ENCODE measurements around the gene LAMB4. TPM values are rescaled to one million over a fixed set of nuclear protein-coding genes. Genes with fewer than 3 reads are reported as not detected.

Gene LAMB4
- total and polyA plus RNA-seq, 2 donors from 2014 or later: 1.2 to 5.4 TPM

- no peaks in the 10 kb centered on the region for H3K9me3 ChIP-seq (ENCODE audit: control insufficient read depth in 2 of 3, insufficient read depth in 1 of 3, low read length in 3 of 3)
- no peaks in the 10 kb centered on the region for H3K36me3 ChIP-seq (ENCODE audit: control insufficient read depth in 2 of 3, insufficient read depth in 3 of 3, low read length in 3 of 3)
- TF ChIP-seq, protein P1, sequence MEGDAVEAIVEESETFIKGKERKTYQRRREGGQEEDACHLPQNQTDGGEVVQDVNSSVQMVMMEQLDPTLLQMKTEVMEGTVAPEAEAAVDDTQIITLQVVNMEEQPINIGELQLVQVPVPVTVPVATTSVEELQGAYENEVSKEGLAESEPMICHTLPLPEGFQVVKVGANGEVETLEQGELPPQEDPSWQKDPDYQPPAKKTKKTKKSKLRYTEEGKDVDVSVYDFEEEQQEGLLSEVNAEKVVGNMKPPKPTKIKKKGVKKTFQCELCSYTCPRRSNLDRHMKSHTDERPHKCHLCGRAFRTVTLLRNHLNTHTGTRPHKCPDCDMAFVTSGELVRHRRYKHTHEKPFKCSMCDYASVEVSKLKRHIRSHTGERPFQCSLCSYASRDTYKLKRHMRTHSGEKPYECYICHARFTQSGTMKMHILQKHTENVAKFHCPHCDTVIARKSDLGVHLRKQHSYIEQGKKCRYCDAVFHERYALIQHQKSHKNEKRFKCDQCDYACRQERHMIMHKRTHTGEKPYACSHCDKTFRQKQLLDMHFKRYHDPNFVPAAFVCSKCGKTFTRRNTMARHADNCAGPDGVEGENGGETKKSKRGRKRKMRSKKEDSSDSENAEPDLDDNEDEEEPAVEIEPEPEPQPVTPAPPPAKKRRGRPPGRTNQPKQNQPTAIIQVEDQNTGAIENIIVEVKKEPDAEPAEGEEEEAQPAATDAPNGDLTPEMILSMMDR (IDR thresholded peaks at IDR 0.05; ENCODE audit: borderline replicate concordance, extremely low read depth, insufficient read depth): no peak
- DNase-seq (no peak), FAIRE-seq (no peak)
- no peak overlapping the region for H3K4me3 ChIP-seq (ENCODE audit: low read length in 3 of 3)
- H3K27me3 ChIP-seq (ENCODE audit: control insufficient read depth, insufficient read depth, low read length): no peaks in the 10 kb centered on the region
- H3K27ac ChIP-seq (ENCODE audit: low read depth in 2 of 2, low read length in 2 of 2): no peak overlapping the region
- no peak overlapping the region for H3K9ac ChIP-seq (ENCODE audit: low read length in 3 of 3)
- no peaks in the 10 kb centered on the region for H3K4me1 ChIP-seq (ENCODE audit: control insufficient read depth in 2 of 3, insufficient read depth in 2 of 3, low read depth in 1 of 3, low read length in 3 of 3)
- intact Hi-C loops (cut with DNase I): no loop called here
Observed at GRCh38 chr7:108136191-108136688, 6.1 kb upstream of the LAMB4 start.

- intact Hi-C loops (cut with DNase I): no loop called here
- H3K9me3 ChIP-seq (ENCODE audit: control insufficient read depth in 2 of 3, insufficient read depth in 1 of 3, low read length in 3 of 3): no peaks in the 10 kb centered on the region
- no peaks in the 10 kb centered on the region for H3K4me1 ChIP-seq (ENCODE audit: control insufficient read depth in 2 of 3, insufficient read depth in 2 of 3, low read depth in 1 of 3, low read length in 3 of 3)
- no peaks in the 10 kb centered on the region for H3K36me3 ChIP-seq (ENCODE audit: control insufficient read depth in 2 of 3, insufficient read depth in 3 of 3, low read length in 3 of 3)
- DNase-seq (no peak), FAIRE-seq (no peak)
- H3K4me3 ChIP-seq (ENCODE audit: low read length in 3 of 3): no peak overlapping the region
- H3K9ac ChIP-seq (ENCODE audit: low read length in 3 of 3): no peak overlapping the region
- TF ChIP-seq, protein P1 (IDR thresholded peaks at IDR 0.05; ENCODE audit: borderline replicate concordance, extremely low read depth, insufficient read depth): no peak
- no peaks in the 10 kb centered on the region for H3K27me3 ChIP-seq (ENCODE audit: control insufficient read depth, insufficient read depth, low read length)
- H3K27ac ChIP-seq (ENCODE audit: low read depth in 2 of 2, low read length in 2 of 2): no peak overlapping the region
Observed at GRCh38 chr7:108135446-108136190, 5.5 kb upstream of the LAMB4 start.

GRCh38 chr7:108134486-108134885 lies 4.3 kb upstream of the LAMB4 start:
- intact Hi-C loops (cut with DNase I): no loop called here

More at GRCh38 chr7:108134486-108134885, 4.3 kb upstream of the LAMB4 start:
- Histone ChIP-seq H3K4me1 (ENCODE audit: control insufficient read depth in 2 of 3, insufficient read depth in 2 of 3, low read depth in 1 of 3, low read length in 3 of 3) (no peaks in the 10 kb centered on the region), H3K9ac (ENCODE audit: low read length in 3 of 3) (no peak overlapping the region), H3K4me3 (ENCODE audit: low read length in 3 of 3) (no peak overlapping the region), H3K27me3 (ENCODE audit: control insufficient read depth, insufficient read depth, low read length) (no peaks in the 10 kb centered on the region), H3K27ac (ENCODE audit: low read depth in 2 of 2, low read length in 2 of 2) (no peak overlapping the region), H3K9me3 (ENCODE audit: control insufficient read depth in 2 of 3, insufficient read depth in 1 of 3, low read length in 3 of 3) (no peaks in the 10 kb centered on the region), H3K36me3 (ENCODE audit: control insufficient read depth in 2 of 3, insufficient read depth in 3 of 3, low read length in 3 of 3) (no peaks in the 10 kb centered on the region)
- no peak for DNase-seq
- TF ChIP-seq, protein P1 (IDR thresholded peaks at IDR 0.05; ENCODE audit: borderline replicate concordance, extremely low read depth, insufficient read depth): no peak
- no peak for FAIRE-seq
